ENCODE data around the gene MUSK.
"Not testable (repeated sequence)": the region's sequence is repeated elsewhere in the genome, so short reads cannot be mapped to it uniquely, and the experiment has no call there.

MUSK gene

GRCh38 chr9:110810262-110810976, 141.8 kb downstream of the MUSK start:
- no peak for DNase-seq (ENCODE audit: low read depth in 2 of 2)

- DNase-seq (ENCODE audit: low read depth in 2 of 2): no peak
Measured at GRCh38 chr9:110812886-110813285, 144.3 kb downstream of the MUSK start.

GRCh38 chr9:110814159-110814558, 145.6 kb downstream of the MUSK start:
- DNase-seq (ENCODE audit: low read depth in 2 of 2): no peak

DNA sequence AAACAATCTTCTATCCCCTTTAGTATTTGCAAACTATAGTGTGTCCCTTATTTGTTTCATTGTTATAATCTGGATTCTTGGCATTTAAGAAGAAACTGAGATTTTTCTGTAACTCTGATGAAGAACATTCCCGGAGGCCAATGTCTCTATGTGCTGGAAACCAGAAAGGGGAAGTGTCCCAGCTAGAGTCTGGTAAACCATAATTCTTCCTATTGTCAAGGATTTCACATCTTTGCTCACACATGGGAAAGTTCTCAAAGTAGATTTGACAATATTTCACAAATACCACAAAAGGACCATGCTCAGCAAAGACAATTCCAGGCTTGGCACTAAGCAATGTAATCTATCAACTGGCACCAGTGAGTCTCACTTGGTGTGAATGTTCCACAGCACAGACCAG, 146.8 kb downstream of the MUSK start:
- no peak for DNase-seq (ENCODE audit: low read depth in 2 of 2)

DNA sequence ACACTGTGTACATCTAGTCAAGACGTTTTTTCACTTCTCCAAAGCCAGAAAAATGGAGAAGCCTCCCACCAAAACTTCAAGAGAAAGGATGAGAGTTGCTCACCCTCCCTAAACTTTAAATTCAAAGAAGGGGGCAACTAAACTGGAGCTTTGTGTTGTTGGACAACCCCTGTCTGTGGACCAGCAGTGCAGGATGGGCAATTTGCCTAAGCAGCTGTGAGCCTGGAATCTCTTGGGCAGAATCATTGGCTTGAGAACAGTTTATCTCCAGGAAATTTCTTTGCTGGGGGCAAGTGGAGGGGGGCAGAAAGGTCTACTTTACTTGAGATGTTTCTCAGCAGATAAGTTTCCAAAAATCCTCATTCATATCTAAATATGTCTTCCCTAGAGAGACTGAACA, 151.8 kb downstream of the MUSK start:
- no peak for DNase-seq (ENCODE audit: low read depth in 2 of 2)

DNA sequence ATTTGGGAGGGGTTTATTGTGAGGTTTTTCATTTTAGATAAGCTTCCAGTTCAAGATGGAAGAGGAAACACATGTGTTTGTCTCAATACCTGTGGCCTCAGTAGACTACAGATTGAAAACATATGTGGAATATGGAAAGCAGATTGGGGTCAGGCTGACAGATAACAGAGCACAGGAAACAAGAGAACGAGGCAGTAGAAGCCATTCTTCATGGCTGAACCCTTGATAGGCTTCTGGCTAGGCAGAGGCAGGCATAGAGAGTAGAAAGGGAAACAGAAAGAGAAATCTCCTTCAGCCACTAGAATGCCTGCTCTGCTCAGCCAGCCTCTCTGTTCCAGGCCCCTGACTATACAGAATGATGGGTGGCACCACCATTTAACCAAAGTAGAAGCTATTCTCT, 152.5 kb downstream of the MUSK start:
- no peak for DNase-seq (ENCODE audit: low read depth in 2 of 2)

- not testable (repeated sequence) for DNase-seq (ENCODE audit: low read depth in 2 of 2)
Measured at GRCh38 chr9:110825129-110825528, 156.5 kb downstream of the MUSK start.

DNA sequence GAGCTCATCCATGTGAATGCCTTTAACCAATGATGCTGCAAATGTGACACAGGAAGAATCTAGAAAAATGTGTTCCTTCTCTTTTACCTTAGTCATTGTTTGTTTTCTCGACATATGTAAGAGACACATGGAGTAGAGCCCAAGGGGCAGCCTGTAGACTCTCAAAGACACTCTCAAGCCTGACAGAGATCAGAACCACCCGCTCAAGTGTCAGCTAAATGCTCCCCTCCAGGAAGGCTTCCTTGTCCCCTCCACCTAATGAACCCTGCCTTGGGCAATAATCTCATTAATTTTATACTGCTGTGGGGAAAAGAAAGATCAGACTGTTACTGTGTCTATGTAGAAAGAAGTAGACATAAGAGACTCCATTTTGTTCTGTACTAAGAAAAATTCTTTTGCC, 157.4 kb downstream of the MUSK start:
- no peak for DNase-seq (ENCODE audit: low read depth in 2 of 2)

DNA sequence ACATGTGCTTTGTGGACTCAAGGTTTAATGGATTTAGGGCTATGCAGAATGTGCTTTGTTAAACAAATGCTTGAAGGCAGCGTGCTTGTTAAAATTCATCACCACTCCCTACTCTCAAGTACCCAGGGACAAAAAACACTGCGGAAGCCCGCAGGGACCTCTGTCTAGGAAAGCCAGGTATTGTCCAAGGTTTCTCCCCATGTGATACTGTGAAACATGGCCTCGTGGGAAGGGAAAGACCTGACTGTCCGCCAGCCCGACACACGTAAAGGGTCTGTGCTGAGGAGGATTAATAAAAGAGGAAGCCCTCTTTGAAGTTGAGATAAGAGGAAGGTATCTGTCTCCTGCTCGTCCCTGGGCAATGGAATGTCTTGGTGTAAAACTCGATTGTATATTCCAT, 157.8 kb downstream of the MUSK start:
- DNase-seq (ENCODE audit: low read depth in 2 of 2): not testable (repeated sequence)

DNA sequence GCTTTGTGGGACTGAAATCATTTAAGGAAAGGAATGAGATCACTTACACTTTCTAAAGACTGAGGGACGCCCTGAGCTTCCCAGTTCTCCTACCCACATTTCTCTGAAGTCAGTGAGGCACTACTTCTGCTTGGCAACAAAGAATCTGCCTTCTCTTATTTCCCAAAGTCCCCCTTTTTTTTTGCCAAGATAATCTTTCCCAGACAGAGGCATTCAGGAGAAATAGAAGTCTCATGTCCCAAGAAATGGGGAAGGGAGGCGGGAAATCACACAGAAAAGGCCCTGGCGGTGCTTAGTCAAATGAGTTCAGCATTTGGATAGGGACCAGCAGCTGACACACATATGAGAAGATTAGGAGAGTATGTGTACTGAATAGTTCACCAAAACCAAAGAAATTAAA, 159.7 kb downstream of the MUSK start:
- DNase-seq (ENCODE audit: low read depth in 2 of 2): peak; percentile 44 to 57

GRCh38 chr9:110830495-110830894, 161.9 kb downstream of the MUSK start:
- no peak for DNase-seq (ENCODE audit: low read depth in 2 of 2)

GRCh38 chr9:110832926-110833325, 164.3 kb downstream of the MUSK start:
- DNase-seq (ENCODE audit: low read depth in 2 of 2): no peak

GRCh38 chr9:110835404-110835803, 166.8 kb downstream of the MUSK start:
- DNase-seq (ENCODE audit: low read depth in 2 of 2): peak; percentile 88 to 89

DNA sequence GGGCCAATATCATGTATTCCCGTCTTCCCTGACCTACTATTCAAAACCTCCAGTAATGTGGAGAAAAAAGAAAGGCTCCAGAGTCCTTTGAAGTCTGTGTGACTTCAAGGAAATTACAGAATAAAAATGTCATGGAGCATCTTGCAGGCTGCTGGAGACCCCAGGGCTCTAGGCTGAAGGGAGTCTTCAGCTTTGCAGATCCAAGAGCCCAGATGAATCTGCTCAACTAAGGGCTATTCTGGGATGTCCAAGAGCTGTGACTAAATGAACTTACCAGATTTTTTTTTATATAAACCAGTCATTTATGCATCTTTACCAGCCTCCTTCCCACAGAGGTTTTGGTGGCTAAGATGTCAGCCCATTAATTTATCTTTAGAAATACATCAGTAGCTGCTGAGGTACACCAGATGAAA, 167.3 kb downstream of the MUSK start:
- DNase-seq (ENCODE audit: low read depth in 2 of 2): peak in 1 of 2 experiments; percentile 22

- no peak for DNase-seq (ENCODE audit: low read depth in 2 of 2)
Measured at GRCh38 chr9:110837401-110838005, 168.9 kb downstream of the MUSK start.

- no peak for DNase-seq (ENCODE audit: low read depth in 2 of 2)
Measured at GRCh38 chr9:110842169-110842568, 173.6 kb downstream of the MUSK start.

- DNase-seq (ENCODE audit: low read depth in 2 of 2): peak in 1 of 2 experiments; percentile 48
Measured at GRCh38 chr9:110842986-110843385, 174.4 kb downstream of the MUSK start.

DNA sequence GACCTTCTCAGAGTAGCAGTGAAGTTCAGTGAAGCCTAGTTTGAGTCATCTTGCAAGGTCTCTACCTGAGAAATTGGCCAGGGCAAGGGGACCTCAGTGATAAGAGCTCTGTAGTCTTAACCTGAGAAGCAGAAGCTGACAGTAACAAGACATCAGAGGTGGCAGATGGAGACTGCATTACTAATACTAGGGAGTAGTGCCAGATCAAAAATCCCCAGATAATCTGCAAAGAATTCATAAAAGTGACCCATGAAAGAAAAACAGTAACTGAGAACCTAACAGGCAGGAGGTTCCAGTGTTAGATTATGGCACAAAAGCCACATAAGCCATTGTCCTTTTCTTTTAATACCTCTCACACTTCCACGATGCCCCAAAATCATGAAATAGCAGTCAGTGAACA, 175.5 kb downstream of the MUSK start:
- DNase-seq (ENCODE audit: low read depth in 2 of 2): no peak

- DNase-seq (ENCODE audit: low read depth in 2 of 2): no peak
Measured at GRCh38 chr9:110846215-110846614, 177.6 kb downstream of the MUSK start.

DNA sequence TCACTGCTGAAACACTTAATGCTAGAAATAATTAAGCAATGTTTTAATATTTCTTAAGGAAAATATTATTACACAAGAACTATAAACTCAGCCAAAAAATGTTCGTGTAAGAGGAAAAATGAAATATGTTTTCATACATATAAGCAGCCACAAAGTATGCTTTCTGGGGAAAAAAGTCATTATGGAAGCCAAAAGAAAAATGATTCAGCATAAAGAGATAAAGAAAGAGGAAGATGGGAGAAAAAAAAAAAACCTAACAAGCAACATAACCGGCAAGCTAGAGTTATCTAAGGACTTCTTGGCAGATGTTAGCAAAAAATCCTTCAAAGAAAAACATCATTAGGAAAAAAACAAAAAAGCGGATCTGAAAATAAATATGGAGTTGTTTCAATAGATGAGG, 179.1 kb downstream of the MUSK start:
- DNase-seq (ENCODE audit: low read depth in 2 of 2): peak; percentile 69 to 74

DNA sequence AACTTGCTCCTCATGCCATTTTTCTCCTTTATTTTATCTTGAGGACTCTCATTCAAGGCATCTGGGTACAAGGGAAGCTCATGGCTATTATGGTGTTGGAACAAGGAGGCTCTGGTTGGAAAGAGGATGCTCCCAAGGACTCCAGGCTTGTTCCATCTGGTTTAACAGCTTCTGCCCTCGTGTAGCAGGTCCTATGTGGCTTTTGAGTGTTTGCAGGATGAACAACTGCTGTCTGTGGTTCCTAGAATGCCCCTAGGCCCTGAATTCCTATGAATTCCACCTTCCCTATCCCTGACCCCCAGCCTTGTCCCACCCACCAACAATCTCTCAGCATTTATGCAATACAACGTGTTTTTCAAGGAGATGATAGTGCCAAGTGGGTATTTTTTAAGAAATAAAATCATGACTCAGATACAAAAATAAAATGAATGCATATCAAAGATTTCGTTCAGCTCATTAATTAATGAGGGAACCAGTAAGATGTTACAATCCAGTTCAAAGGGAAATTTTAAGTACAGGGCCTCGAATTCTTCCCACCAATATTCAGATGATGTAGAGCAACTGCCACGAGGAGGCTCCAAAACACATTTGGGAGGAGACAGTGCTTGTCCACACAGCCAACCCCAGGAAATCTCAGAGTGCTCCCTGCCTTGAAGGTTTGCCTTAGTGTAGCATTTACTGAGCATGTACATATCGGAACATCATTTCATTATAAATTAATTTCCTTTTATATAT, 182.0 kb downstream of the MUSK start:
- no peak for DNase-seq (ENCODE audit: low read depth in 2 of 2)

All from fibroblast of skin of left biceps (primary cell).